Measurements from ENCODE around the gene ARMC7. TPM values are rescaled to one million over a fixed set of nuclear protein-coding genes. Genes with fewer than 3 reads are reported as not detected.

Gene ARMC7
- total and polyA plus RNA-seq, 2 donors (not counting 1 experiment from before 2014, with no cell fraction given): 10.4 to 15.9 TPM

DNA sequence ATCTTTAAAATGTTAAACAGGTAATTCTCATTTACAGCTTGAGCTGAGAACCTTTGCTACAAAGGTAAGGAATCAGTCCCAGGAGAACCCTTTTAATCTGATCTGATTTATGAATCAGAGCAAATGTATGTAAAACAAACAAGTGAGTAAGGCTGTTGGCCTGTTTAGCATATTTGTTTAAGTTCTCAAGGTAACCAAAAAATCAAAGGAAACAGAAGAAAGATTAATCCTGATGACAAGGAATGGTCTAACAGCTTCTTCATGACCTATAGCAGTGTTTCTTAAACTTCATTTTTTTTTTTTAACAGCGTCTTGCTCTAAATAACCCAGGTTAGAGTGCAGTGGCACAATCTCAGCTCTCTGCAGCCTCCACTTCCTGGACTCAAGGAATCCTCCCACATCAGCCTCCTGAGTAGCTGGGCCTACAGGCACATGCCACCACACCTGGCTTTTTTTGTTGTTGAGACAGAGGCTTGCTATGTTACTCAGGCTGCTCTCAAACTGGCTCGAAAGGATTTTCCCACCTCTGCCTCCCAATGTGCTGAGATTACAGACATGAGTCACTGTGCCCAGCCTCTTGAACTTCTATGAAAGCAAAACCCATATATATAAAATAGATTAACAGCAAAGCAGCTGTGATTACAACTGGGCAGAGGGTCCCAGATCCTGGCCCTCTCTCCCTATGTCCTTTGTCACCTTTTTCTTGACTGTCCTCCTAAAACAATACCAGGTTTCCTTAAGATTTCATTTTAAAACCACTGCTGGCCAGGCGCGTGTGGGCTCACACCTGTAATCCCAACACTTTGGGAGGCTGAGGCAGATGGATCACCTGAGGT, 49.6 kb downstream of the ARMC7 start:
- H3K4me3 Mint-ChIP-seq: no peak overlapping the region
- POLR2A ChIA-PET: interaction anchor here (0.8 kb wide), 1 partner anchor 28 kb away, joined by 3 read pairs; the partner anchor contains the start of gene NT5C

DNA sequence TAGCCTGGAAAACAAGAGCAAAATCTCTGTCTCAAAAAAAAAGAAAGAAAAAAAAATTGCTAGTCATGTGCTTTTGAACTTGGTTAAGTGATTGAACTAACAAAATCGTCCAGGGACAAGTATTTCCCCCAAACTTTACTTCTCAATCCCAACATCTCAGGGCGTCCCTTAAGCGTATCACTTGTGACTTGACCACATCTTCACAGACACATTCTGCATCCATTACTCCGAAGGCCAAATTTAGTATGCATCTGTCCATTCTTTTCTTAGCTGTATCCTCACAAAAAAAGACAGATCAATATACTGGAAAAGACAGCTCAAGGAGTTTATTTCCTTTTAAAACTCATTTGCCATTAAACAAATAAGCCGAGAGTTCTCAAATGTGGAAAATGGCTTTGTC, 50.4 kb downstream of the ARMC7 start:
- Mint-ChIP-seq H3K27me3 (no peaks in the 10 kb centered on the region), H3K4me1 (peaks cover 1% of the 10 kb centered on the region), H3K9me3 (ENCODE audit: insufficient read depth) (no peaks in the 10 kb centered on the region), H3K27ac (no peak overlapping the region), H3K4me3 (no peak overlapping the region)
- H3K4me3 ChIP-seq (ENCODE audit: control extremely low read depth in 1 of 5, extremely low read depth in 1 of 5, insufficient read depth in 1 of 5, low read depth in 2 of 5, low read length in 4 of 5): no peak overlapping the region
- H3K4me2 ChIP-seq (replicated peaks; ENCODE audit: low read depth, low read length, poor library complexity, severe bottlenecking): no peak overlapping the region
- H3K9me3 ChIP-seq (ENCODE audit: control extremely low read depth in 1 of 3, control insufficient read depth in 2 of 3, insufficient read depth in 1 of 3, low read length in 2 of 3): no peaks in the 10 kb centered on the region
- ATAC-seq (ENCODE audit: low read depth) (no peak), DNase-seq (no peak)
- POLR2A ChIA-PET: no interaction called here
- no peaks in the 10 kb centered on the region for H4K20me1 ChIP-seq (ENCODE audit: control insufficient read depth, insufficient read depth, low read length, poor library complexity, severe bottlenecking)
- WGBS (ENCODE audit: insufficient coverage): 100% methylated on average over 3 of the region's 5 CpGs
- intact Hi-C loops (cut with micrococcal nuclease): no loop called here
- no peak overlapping the region for H3K27ac ChIP-seq (ENCODE audit: low read length in 2 of 2)
- TF ChIP-seq EZH2 (IDR thresholded peaks at IDR 0.05; ENCODE audit: borderline replicate concordance, insufficient read depth, low read depth, low read length, poor library complexity, severe bottlenecking): no peak
- TF ChIP-seq, protein P1, sequence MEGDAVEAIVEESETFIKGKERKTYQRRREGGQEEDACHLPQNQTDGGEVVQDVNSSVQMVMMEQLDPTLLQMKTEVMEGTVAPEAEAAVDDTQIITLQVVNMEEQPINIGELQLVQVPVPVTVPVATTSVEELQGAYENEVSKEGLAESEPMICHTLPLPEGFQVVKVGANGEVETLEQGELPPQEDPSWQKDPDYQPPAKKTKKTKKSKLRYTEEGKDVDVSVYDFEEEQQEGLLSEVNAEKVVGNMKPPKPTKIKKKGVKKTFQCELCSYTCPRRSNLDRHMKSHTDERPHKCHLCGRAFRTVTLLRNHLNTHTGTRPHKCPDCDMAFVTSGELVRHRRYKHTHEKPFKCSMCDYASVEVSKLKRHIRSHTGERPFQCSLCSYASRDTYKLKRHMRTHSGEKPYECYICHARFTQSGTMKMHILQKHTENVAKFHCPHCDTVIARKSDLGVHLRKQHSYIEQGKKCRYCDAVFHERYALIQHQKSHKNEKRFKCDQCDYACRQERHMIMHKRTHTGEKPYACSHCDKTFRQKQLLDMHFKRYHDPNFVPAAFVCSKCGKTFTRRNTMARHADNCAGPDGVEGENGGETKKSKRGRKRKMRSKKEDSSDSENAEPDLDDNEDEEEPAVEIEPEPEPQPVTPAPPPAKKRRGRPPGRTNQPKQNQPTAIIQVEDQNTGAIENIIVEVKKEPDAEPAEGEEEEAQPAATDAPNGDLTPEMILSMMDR (IDR thresholded peaks at IDR 0.05): no peak
- no peak overlapping the region for H2AFZ ChIP-seq (ENCODE audit: insufficient read depth, low read depth, low read length, poor library complexity, severe bottlenecking)
- H3K79me2 ChIP-seq (ENCODE audit: control insufficient read depth, insufficient read depth, low read length): peaks cover 4% of the 10 kb centered on the region
- H3K36me3 ChIP-seq (replicated peaks in 1 of 2; ENCODE audit: control extremely low read depth in 1 of 2, control insufficient read depth in 1 of 2, extremely low read depth in 1 of 2, insufficient read depth in 2 of 2, low read length in 1 of 2): no peaks in the 10 kb centered on the region
- H3K9ac ChIP-seq (ENCODE audit: low read length): no peak overlapping the region
- no peaks in the 10 kb centered on the region for H3K27me3 ChIP-seq (replicated peaks in 1 of 4; ENCODE audit: control extremely low read depth in 1 of 4, control insufficient read depth in 3 of 4, insufficient read depth in 4 of 4, low read length in 3 of 4)
- peaks cover 0 to 8% of the 10 kb centered on the region in 2 donors for H3K4me1 ChIP-seq (ENCODE audit: control insufficient read depth in 2 of 2, insufficient read depth in 2 of 2, low read length in 2 of 2)
- CTCF ChIA-PET: interaction anchor here (0.7 to 0.8 kb wide), 2 partner anchors 10 to 46 kb away, joined by 3 to 4 read pairs; no protein-coding TSS in a partner anchor

More for the DNA sequence above, 49.6 kb downstream of the ARMC7 start:
- no peaks in the 10 kb centered on the region for H3K9me3 ChIP-seq (ENCODE audit: control extremely low read depth in 1 of 3, control insufficient read depth in 2 of 3, insufficient read depth in 1 of 3, low read length in 2 of 3)
- Mint-ChIP-seq H3K9me3 (ENCODE audit: insufficient read depth) (no peaks in the 10 kb centered on the region), H3K4me1 (peaks cover 8% of the 10 kb centered on the region), H3K27ac (no peak overlapping the region), H3K27me3 (no peaks in the 10 kb centered on the region)
- H3K79me2 ChIP-seq (ENCODE audit: control insufficient read depth, insufficient read depth, low read length): peaks cover 4% of the 10 kb centered on the region
- no peak overlapping the region for H3K4me2 ChIP-seq (replicated peaks; ENCODE audit: low read depth, low read length, poor library complexity, severe bottlenecking)
- 80% methylated on average over 1 of the region's 4 CpGs for WGBS (ENCODE audit: insufficient coverage)
- H3K27me3 ChIP-seq (replicated peaks in 1 of 4; ENCODE audit: control extremely low read depth in 1 of 4, control insufficient read depth in 3 of 4, insufficient read depth in 4 of 4, low read length in 3 of 4): no peaks in the 10 kb centered on the region
- H3K4me3 ChIP-seq (ENCODE audit: control extremely low read depth in 1 of 5, extremely low read depth in 1 of 5, insufficient read depth in 1 of 5, low read depth in 2 of 5, low read length in 4 of 5): no peak overlapping the region
- H4K20me1 ChIP-seq (ENCODE audit: control insufficient read depth, insufficient read depth, low read length, poor library complexity, severe bottlenecking): no peaks in the 10 kb centered on the region
- no peak overlapping the region for H2AFZ ChIP-seq (ENCODE audit: insufficient read depth, low read depth, low read length, poor library complexity, severe bottlenecking)
- intact Hi-C loops (cut with micrococcal nuclease): no loop called here
- no peak overlapping the region for H3K9ac ChIP-seq (ENCODE audit: low read length)
- CTCF ChIA-PET: interaction anchor here (0.7 to 0.9 kb wide), 4 partner anchors 11 to 45 kb away, joined by 3 to 4 read pairs (median 4); no protein-coding TSS in a partner anchor
- no peak for TF ChIP-seq EZH2 (IDR thresholded peaks at IDR 0.05; ENCODE audit: borderline replicate concordance, insufficient read depth, low read depth, low read length, poor library complexity, severe bottlenecking)
- TF ChIP-seq, protein P1 (IDR thresholded peaks at IDR 0.05): no peak
- no peak overlapping the region for H3K27ac ChIP-seq (ENCODE audit: low read length in 2 of 2)
- H3K4me1 ChIP-seq (ENCODE audit: control insufficient read depth in 2 of 2, insufficient read depth in 2 of 2, low read length in 2 of 2): peaks cover 6 to 14% of the 10 kb centered on the region in 2 donors
- H3K36me3 ChIP-seq (replicated peaks in 1 of 2; ENCODE audit: control extremely low read depth in 1 of 2, control insufficient read depth in 1 of 2, extremely low read depth in 1 of 2, insufficient read depth in 2 of 2, low read length in 1 of 2): no peaks in the 10 kb centered on the region
- ATAC-seq (ENCODE audit: low read depth) (no peak), DNase-seq (no peak)

Data from B cell (primary cell).